ENCODE data around the gene SH2D3A. TPM values are rescaled to one million over a fixed set of nuclear protein-coding genes. Genes with fewer than 3 reads are reported as not detected.

Gene SH2D3A
- total RNA-seq, 1 experiment from 2014 or later: 0.34 TPM

DNA sequence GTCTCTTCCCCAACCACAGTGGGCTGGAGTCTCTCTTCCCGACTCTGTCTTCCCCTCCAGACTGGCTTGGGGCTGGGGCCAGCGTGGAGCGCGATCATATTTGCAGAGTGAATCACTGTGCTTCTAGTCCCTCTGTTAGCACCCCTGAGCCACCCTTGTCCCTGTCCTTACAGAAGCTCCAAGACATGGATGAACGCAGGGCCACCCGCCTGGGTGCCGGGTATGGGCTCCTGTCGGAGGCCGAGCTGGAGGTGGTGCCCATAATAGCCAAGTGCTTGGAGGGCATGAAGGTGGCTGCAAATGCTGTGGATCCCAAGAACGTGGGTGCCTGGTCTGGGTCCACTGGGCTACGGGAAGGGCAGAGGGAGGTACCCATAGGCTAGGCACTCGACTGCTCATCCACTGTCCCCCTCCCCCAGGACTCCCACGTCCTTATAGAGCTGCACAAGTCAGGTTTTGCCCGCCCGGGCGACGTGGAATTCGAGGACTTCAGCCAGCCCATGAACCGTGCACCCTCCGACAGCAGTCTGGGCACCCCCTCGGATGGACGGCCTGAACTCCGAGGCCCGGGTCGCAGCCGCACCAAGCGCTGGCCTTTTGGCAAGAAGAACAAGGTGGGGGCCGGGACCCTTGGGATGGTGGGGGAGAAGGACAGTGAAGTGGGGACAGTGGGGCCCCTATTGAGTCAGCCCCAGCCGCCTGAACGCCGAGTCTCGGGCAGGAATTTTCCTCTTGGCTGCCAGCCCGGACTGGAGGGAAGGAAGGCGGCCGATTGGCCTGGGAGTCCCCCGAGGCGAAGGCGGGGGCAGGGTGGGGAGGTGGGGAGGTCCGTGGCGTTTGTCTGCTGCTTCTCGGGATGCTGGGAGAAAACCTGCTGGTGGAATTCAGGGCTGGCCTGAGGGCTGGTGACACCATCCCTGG, 22.6 kb downstream of the SH2D3A start:
- in situ Hi-C loops (cut with HindIII; ENCODE audit: low pct_unique_long_range_greater_than_20kb, low sequenced_read_pairs): no loop called here
- no peak for DNase-seq (ENCODE audit: low read depth, low spot score)

DNA sequence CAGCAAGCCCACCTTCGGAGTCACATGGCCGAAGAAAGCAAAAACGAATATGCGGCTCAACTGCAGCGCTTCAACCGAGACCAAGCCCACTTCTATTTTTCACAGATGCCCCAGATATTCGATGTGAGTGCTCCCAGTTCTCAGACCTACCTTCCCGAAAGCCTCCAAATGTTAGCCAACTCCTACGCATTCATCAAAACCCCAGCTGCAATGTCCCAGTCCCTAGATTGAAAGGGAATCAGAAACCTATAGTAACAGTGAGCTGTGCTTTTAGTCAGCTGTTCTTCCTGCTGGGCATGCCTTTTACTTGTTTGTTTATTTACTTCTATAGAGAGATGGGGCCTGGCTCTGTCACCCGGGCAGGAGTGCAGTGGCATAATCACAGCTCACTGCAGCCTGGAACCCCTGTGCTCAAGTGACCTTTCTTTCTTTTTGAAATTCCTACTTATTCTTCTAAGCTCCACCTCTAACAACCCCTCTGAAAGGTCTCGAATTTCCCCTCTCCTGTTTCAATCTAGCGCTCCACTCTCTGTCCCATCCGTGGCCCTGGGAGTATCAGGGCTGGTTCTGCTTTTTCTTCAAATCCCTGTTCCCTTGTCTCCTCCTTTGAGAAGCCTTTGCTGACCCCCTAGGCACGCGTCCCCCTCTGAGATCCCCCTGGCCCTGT, 23.4 kb downstream of the SH2D3A start:
- in situ Hi-C loops (cut with HindIII; ENCODE audit: low pct_unique_long_range_greater_than_20kb, low sequenced_read_pairs): no loop called here
- DNase-seq (ENCODE audit: low read depth, low spot score): no peak

DNA sequence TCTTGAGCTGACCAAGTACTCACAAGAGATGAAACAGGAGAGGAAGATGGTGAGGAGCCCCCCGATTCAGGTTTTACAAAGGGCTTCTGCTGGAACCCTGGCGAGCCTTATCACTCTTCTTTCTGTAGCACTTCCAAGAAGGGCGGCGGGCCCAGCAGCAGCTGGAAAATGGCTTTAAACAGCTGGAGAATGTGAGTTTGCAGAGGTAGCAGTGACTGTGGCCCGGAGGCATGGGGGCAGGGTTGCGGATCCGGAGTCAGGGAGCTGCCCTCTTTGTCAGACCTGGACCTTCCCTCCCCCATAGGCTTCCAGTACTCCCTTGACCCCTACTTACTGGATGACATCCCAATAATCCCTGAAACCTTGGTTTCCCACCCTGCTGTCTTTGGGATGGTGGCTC, 24.2 kb downstream of the SH2D3A start:
- no peak for DNase-seq (ENCODE audit: low read depth, low spot score)
- in situ Hi-C loops (cut with HindIII; ENCODE audit: low pct_unique_long_range_greater_than_20kb, low sequenced_read_pairs): no loop called here

DNA sequence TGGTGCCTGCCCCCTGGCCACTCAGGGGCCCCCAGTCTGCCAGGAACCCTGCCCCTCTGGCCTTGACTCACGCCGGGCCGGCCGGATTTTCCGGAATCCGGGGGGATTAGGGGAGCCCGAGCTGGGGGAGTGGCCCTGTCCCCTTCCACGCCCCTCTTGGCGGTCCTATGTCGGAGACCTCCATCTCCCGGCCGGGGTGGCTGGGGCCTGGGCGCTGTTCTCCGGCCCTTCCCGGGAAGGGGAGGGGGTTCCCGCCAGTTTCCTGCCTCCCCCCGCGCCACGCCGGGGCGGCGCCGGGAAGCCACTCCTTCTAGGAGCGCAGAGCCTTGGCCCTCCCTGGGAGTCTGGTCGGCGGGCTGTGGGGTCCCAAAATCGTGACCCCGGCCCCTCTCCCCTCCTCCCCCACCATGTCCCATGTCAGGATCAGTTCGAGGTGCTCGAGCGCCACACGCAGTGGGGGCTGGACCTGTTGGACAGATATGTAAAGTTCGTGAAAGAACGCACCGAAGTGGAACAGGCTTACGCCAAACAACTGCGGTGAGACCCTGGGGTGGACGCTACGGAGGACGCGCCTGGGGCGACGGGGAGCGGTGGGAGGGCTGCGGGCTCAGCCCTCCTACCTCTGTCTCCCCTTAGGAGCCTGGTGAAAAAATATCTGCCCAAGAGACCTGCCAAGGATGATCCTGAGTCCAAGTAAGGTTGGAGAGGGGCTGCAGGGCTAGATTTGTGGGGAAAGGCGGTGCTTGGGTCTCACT, 26.5 kb downstream of the SH2D3A start:
- DNase-seq (ENCODE audit: low read depth, low spot score): no peak
- in situ Hi-C loops (cut with HindIII; ENCODE audit: low pct_unique_long_range_greater_than_20kb, low sequenced_read_pairs): no loop called here

DNA sequence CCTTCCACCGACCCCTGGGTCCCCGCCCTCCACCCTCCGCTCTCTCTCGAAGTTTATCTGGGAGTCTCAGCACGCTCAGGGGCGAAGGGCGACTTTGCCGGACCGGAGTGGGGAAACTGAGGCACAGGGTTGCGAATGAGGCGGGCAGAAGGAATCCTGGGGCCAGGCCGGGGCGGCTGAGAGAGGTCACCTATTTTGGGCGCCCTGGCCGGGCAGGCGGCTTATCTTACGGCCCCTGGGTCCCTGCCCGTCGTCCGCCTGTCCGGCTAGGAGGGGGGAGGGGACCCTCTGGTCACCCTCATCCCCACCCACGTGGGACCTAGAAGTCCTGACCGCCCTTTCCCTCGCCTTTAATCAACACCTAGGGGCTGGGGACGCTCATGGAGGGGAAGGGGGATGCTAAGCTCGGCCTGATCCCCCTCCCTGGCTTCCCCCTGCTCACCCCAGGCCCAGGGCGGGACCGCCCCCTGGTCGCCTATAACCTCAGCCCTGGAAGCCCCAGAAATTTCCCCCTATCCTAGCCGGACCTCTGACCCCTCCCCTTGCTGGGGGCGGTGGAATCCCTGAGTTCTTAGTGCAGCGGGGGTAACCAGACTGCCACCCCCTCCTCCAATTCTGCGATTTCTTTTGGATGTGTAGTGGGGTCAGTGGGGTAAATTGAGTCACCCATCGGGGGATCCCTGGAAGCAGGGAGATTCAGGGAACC, 27.2 kb downstream of the SH2D3A start:
- in situ Hi-C loops (cut with HindIII; ENCODE audit: low pct_unique_long_range_greater_than_20kb, low sequenced_read_pairs): no loop called here

DNA sequence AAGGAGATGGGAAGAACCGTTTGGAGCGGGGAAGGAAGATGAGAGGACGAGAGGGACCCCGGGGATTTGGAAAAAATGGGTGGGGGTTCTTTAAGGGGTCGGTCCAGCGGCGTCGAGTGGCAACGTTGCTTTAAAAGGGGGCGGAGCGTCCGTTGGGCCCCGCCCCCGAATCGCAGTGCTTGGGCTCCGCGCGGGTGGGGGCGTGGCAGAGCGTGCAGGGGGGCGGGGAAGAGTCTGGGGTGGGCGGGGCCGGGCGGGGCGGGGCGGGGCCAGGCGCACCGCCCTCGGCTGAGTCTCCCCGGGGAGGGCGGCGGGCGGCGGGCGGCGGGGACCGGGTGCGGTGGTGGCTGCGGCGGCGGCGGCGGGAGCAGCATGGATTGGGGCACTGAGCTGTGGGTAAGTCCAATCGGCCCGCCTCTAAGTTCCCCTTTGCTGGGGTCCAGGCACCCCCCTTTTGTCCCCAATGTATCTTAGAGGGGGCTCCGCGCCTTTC, 27.8 kb downstream of the SH2D3A start, which contains the start of gene TRIP10:
TRIP10 (plus strand) TSS at position 291 of the 493 bp plus-strand sequence; CDS start at position 373, 82 bp downstream.
- in situ Hi-C loops (cut with HindIII; ENCODE audit: low pct_unique_long_range_greater_than_20kb, low sequenced_read_pairs): no loop called here
- peak; percentile 66 for DNase-seq (ENCODE audit: low read depth, low spot score)

More for the DNA sequence above, 27.2 kb downstream of the SH2D3A start:
- no peak for DNase-seq (ENCODE audit: low read depth, low spot score)

DNA sequence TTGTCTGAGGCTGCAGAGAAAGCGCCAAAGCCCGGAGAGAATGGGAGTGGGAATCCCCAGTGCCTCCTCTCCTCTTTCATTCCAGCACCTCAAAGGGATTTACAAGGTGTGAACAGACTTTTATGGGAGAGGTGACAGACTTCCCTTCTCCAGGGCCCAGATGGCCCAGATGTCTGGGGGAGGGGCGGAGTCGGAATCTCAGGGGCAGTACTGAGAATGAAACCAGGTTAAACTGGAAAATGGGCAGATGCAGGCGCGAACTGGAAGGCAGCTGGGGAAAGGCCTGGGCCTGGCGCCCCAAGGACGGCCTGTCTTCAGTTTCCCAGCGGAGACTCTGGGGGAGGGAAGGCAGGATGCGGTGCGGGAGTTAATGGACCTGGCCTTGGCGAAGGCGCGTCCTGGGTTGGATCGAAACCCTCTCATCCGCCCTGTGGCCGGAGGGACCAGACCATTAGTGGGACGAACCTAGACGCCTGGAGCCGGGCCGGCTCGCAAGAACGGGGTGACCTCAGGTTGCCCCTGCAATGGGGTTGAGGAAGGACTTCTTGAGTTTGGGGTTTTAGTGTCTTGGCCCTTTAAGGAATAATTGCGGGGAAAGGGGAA, 28.3 kb downstream of the SH2D3A start:
- in situ Hi-C loops (cut with HindIII; ENCODE audit: low pct_unique_long_range_greater_than_20kb, low sequenced_read_pairs): no loop called here
- no peak for DNase-seq (ENCODE audit: low read depth, low spot score)

DNA sequence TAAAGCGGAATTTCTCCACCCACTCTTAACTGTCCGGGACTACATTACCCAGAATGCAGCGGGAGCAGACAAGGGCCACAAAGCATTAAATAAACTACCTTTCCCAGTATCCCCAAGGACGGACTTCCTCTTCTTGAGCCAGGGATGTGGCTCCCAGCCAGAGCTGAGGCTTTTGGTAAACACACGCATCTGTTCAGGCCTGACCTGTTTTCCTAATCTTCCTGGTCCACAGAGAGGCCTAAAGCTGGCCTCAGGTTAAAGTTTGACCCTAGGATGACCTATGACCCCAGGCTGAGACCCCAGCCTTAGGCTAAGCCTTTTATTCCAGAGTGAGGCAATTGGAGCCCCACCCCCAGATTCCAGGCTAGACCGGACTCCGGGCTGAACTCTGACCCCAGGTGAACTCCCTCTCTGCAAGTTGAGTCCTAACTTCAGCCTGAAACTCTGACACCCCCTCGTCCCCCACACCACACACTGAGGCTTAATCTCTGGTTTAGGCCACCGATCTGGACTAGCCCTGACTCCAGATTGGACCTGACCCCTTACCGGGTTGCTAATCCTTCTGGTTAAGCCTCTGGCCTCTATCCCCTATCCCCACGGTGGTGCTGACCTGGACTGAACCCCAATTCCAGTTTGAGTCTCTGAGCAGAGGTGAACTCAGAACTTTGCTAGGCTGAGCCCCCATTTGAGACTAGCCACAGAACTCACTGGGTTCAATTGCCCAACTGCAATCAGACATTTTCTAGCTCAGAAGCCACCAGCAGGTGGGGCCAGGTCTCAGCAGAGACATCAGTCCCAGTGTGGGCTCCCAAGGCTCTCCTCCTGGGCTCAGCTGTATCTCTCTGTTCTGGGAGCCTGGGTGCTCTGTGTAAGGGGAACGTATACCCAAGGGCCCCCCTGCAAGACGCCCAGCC, 29.1 kb downstream of the SH2D3A start:
- DNase-seq (ENCODE audit: low read depth, low spot score): peak; percentile 81
- in situ Hi-C loops (cut with HindIII; ENCODE audit: low pct_unique_long_range_greater_than_20kb, low sequenced_read_pairs): no loop called here

DNA sequence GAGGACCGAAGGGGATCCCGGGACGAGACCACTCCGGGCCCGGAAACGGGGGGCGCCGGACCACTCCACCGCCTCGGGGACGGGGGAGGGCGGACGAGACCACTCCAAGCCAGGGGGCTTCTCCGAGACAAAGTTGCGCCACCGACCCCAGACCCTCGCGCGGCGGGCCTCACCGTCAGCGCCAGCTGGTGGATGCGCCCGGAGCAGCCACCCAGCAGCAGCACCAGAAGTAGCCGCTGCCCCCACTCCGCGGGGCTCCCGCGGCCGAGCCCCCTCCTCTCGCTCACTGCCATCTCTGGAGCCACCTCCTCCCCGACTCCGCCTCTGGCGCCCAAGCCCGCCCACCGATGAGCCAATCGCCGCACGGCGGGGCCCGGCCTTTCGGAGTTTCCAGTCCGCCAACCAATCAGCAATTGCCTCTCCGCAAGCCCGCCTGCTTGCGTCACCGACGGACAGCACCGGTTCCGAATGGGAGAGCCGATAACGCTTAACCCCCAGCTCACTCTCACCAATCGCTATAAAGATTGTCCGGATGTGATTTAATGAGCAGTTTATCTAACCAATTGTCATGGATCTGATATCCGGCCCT, 29.9 kb downstream of the SH2D3A start, which contains the start of gene GPR108:
GPR108 (minus strand) TSS at position 297 of the 589 bp plus-strand sequence; CDS start at position 293, 4 bp downstream.
- DNase-seq (ENCODE audit: low read depth, low spot score): peak; percentile 99
- in situ Hi-C loops (cut with HindIII; ENCODE audit: low pct_unique_long_range_greater_than_20kb, low sequenced_read_pairs): no loop called here

DNA sequence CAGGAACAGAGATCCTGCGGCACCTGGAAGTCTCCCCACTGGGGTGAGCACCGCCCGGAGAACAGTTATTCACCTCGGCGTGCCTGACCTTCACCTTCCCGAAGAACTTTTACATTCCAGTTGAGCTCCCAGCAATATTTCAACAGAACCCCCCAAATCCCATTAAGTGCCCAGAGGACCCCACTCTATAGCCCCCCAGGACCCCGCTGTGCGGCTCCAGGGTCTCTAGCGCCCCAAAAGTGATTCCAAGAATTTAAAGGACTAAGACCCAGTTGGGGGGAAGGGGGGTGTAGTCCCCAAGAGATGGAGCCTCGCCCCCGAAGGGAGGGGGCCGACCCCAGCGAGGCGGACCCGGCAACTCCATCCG, 30.3 kb downstream of the SH2D3A start:
- no peak for DNase-seq (ENCODE audit: low read depth, low spot score)
- in situ Hi-C loops (cut with HindIII; ENCODE audit: low pct_unique_long_range_greater_than_20kb, low sequenced_read_pairs): no loop called here

DNA sequence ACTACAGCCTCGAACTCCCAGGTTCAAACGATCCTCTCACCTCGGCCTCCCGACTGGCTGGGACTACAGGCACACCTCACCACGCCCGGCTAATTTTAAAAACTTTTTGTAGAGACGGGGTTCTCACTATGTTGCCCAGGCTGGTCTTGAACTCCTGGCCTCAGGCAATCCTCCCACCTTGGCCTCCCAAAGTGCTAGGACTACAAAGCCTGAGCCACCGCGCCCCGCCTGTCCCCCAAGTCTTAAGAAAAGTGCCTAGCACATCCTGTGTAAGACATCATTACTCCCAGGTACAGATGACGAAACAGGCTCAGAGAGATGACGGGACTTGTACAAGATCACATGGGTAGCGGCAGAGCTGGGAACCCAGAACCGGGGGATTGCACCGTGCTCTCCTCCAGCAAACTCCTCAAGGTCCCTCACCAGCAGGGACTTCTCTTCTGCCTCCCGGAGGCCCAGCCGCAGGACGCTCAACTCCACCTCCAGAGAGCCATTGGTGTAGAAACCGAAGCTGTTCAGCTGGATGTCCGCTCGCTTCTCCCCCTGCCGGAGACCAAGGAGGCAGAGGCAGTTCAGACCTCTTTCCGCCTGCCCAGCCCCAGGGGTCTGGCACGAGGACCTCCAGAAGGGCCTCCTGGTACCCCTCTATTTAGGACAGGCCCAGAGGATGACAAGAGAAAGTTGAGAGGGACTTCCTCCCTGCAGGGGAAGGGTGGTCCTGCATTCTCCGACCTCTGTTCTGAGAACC, 30.9 kb downstream of the SH2D3A start:
- DNase-seq (ENCODE audit: low read depth, low spot score): peak; percentile 77
- in situ Hi-C loops (cut with HindIII; ENCODE audit: low pct_unique_long_range_greater_than_20kb, low sequenced_read_pairs): no loop called here

DNA sequence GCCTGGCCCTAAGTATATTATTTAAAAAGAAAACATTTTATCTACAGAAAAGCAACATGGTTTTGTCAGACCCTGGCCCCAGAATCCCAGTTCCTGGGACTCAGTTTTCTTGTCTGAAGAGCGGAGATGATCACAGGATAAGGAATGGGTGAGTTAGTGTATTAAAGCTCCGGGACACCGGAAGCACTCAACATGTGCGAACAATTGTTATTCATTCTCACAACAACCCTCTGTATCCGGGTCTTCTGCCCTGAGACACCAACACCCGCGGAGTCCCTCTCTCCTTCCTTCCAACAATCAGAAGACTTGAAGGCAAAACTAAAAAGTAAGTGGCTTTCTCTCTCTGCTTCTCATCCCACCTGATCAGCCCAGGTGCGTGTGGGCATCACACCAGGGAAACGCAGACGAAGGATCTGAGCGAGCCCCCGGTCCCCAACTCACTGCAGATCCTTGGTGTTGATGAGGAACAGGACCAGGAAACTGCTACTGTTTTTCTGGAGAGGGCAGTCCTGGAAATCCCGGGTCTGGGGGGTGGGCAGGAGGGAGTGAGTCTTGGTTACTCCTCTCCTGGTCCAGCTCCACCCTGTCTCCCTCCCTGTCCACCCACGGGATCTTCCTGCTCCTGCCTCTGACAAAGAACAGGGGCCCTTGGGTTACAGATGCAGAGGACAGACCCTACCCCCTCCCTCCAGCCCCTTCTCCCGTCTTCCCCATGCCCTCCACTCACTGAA, 31.9 kb downstream of the SH2D3A start:
- in situ Hi-C loops (cut with HindIII; ENCODE audit: low pct_unique_long_range_greater_than_20kb, low sequenced_read_pairs): no loop called here
- DNase-seq (ENCODE audit: low read depth, low spot score): no peak

DNA sequence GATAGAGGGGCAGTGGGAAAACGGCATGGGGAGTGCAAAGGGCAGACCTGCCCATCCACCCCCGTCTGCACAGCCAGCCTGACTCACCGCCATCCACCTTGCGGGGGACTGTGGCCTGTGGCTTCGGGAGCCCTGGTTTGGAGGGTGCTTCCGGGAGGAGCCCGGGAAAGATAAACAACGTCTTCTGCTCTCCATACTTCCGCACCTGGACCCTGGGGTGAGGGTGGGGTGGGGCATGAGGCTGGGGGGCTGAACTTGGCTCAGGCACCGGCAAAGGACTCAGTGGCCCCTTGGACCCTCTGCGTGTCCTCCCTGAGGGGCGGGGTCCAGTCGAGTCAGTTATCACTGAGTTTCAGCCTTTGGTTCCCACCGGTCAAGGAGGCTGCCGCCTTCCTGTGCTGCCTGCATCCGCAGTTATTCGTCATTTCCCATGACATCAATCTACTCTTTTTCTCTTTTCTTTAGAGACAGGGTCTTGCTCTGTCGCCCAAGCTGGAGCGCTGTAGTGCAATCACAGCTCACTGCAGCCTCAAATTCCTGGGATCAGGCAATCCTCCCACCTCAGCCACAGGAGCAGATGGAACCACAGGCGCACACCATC, 33.0 kb downstream of the SH2D3A start:
- no peak for DNase-seq (ENCODE audit: low read depth, low spot score)
- in situ Hi-C loops (cut with HindIII; ENCODE audit: low pct_unique_long_range_greater_than_20kb, low sequenced_read_pairs): no loop called here

Data from SK-MEL-5 (cell line).